H1 (cell line): ENCODE measurements around the gene PRPF38A. TPM values are rescaled to one million over a fixed set of nuclear protein-coding genes. Genes with fewer than 3 reads are reported as not detected.

ENCODE experiments used
- BCL11A ChIP-seq, 2 experiments: IDR thresholded peaks; one replicate each; pipeline ENCODE4 v1.6.1; 2011; ENCODE audit warnings: low read depth in 2 of 2, low read length in 2 of 2, mild to moderate bottlenecking in 2 of 2
- CHD2 ChIP-seq: IDR thresholded peaks from 2 replicates; pipeline ENCODE4 v1.6.1; 2012; ENCODE audit warnings: low read length, improper control_type of control experiment
- JUND ChIP-seq: IDR thresholded peaks from 2 replicates; pipeline ENCODE4 v1.6.1; 2011; ENCODE audit warnings: mild to moderate bottlenecking, improper control_type of control experiment, low read length
- RXRA ChIP-seq: IDR thresholded peaks from 2 replicates; pipeline ENCODE4 v1.6.1; 2011; ENCODE audit warnings: low read depth, mild to moderate bottlenecking, low read length, moderate library complexity; ENCODE audit not compliant: insufficient read depth
- SAP30 ChIP-seq: fragments of 300-600 bp; sonication (generic); IDR thresholded peaks from 2 replicates; pipeline ENCODE4 v1.7.1; 2012; ENCODE audit warnings: low read length, moderate library complexity, mild to moderate bottlenecking, inconsistent platforms; ENCODE audit not compliant: insufficient read depth, insufficient replicate concordance
- polyA plus RNA-seq, 7 experiments: library from polyadenylated mRNA; depleted of rRNA in 3 of 7; stranded (reverse) in 5 of 7; unstranded in 2 of 7; fragments of >200 nt in 5 of 7; fragments of 200-250 nt in 2 of 7; gene quantifications; 1 replicate in 5 of 7; 2 replicates in 1 of 7; 4 replicates in 1 of 7; pipeline versions ENCODE4 v1.2.1 to v1.2.3, GENCODE V29; 2011 to 2013; ENCODE audit warnings: missing spikeins in 2 of 7, mixed read lengths in 2 of 7
- total RNA-seq: library from RNA; stranded (reverse); fragmentation: NEBNext Ultra II Directional; extraction: Animal tissue kit (Norgen Biotek cat#: 25700); gene quantifications from 2 replicates; pipeline ENCODE4 v1.2.1, GENCODE V29; 2021

Gene PRPF38A
- total and polyA plus RNA-seq, 2 of the 8 experiments (the other 6 are each of a cell fraction or from before 2014, with no cell fraction given), result 25.6 to 76.2 TPM

DNA sequence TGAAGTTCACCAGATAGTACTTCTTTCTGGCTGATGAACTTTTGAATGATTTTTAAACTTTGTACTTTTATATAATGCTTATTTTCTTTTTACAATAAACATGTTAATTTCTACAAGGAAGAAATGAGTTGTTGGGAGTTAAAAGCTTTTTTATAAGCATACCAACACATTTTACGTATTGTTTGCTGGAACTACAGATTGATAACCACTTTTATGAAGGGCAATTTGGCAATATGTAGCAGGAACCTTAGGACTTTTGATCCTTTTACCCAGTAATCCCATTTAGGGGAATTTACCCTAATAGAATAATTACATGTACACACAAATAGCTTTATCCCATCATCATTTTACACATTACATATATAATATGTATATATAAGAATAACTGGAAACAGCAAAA, 16.3 kb downstream of the PRPF38A start (continued):
- TF ChIP-seq SAP30, result no peak
- no peak for TF ChIP-seq JUND
- no peak for TF ChIP-seq CHD2
- no peak for TF ChIP-seq BCL11A (IDR thresholded peaks at IDR 0.05; ENCODE audit: low read depth in 2 of 2, low read length in 2 of 2)
- TF ChIP-seq RXRA, result no peak
